H1 (cell line): Measurements from ENCODE around the gene EFR3B. TPM values are rescaled to one million over a fixed set of nuclear protein-coding genes. Genes with fewer than 3 reads are reported as not detected.

ENCODE experiments used
- CTCF ChIA-PET: fragments of 300-600 bp; sonication (Branson Sonifier 250); formaldehyde crosslinking; loops from one replicate; lab custom pipeline; 2021; ENCODE audit not compliant: partially characterized antibody; lab: Charles Lee
- POLR2A ChIA-PET: fragments of 300-600 bp; sonication (Branson Sonifier 250); formaldehyde crosslinking; loops from one replicate; lab custom pipeline; 2021; ENCODE audit warnings: inconsistent platforms; ENCODE audit not compliant: partially characterized antibody; lab: Charles Lee
- DNase-seq, 2 experiments: peaks; one replicate each; pipeline versions ENCODE4 v3.0.0 to v3.0.0-alpha.2; 2010 to 2022; ENCODE audit warnings: low spot score in 2 of 2, low read depth in 1 of 2, mixed read lengths in 1 of 2
- FAIRE-seq: peaks from 2 replicates; lab custom pipeline; 2011; peaks lifted over from hg19 to GRCh38; lab: Jason Lieb, UNC
- H2AFZ ChIP-seq: 2 replicates; pipeline ENCODE4 v1.8.1; 2012; ENCODE audit warnings: low read length, inconsistent platforms
- H2AK5ac ChIP-seq: 2 replicates; pipeline ENCODE4 v1.6.1; 2013; ENCODE audit warnings: low read depth, low read length
- H2BK120ac ChIP-seq: replicated peaks from 2 replicates; pipeline ENCODE3; 2013; ENCODE audit warnings: low read depth, low read length, inconsistent platforms
- H2BK12ac ChIP-seq: 2 replicates; pipeline ENCODE4 v1.6.1; 2013; ENCODE audit warnings: low read depth, low read length
- H2BK15ac ChIP-seq: 2 replicates; pipeline ENCODE4 v1.6.1; 2013; ENCODE audit warnings: low read length
- H2BK20ac ChIP-seq: 2 replicates; pipeline ENCODE4 v1.6.1; 2013; ENCODE audit warnings: low read length
- H2BK5ac ChIP-seq: 2 replicates; pipeline ENCODE4 v1.6.1; 2013; ENCODE audit warnings: low read depth, low read length
- H3K14ac ChIP-seq: 2 replicates; pipeline ENCODE4 v1.6.1; 2013; ENCODE audit warnings: inconsistent platforms; ENCODE audit not compliant: insufficient read length
- H3K18ac ChIP-seq: 2 replicates; pipeline ENCODE4 v1.6.1; 2013; ENCODE audit warnings: low read length; ENCODE audit errors: extremely low read depth
- H3K23ac ChIP-seq: 2 replicates; pipeline ENCODE4 v1.6.1; 2013; ENCODE audit warnings: inconsistent platforms; ENCODE audit not compliant: insufficient read length
- H3K23me2 ChIP-seq: 2 replicates; pipeline ENCODE4 v1.6.1; 2013; ENCODE audit warnings: low read depth, low read length
- H3K27ac ChIP-seq: 2 replicates; pipeline ENCODE4 v1.6.1; 2011; ENCODE audit warnings: low read depth, low read length, inconsistent platforms
- H3K27me3 ChIP-seq, 4 experiments: replicated peaks in 1 of 4; 1 replicate in 1 of 4; 2 replicates in 3 of 4; pipeline versions ENCODE4 v1.6.1 to v1.8.1; 2011 to 2013; ENCODE audit warnings: low read length in 3 of 4, mild to moderate bottlenecking in 3 of 4, inconsistent platforms in 2 of 4, mixed read lengths in 2 of 4, moderate library complexity in 1 of 4; ENCODE audit not compliant: control insufficient read depth in 3 of 4, insufficient read depth in 3 of 4; ENCODE audit errors: extremely low read depth in 1 of 4
- H3K36me3 ChIP-seq, 4 experiments: 2 replicates each; pipeline versions ENCODE4 v1.6.1 to v1.8.1; 2011 to 2013; ENCODE audit warnings: mild to moderate bottlenecking in 4 of 4, low read length in 3 of 4, moderate library complexity in 2 of 4, control low read depth in 1 of 4, inconsistent platforms in 1 of 4; ENCODE audit not compliant: insufficient read depth in 4 of 4, control insufficient read depth in 2 of 4
- H3K4ac ChIP-seq: replicated peaks from 2 replicates; pipeline ENCODE3; 2013; ENCODE audit warnings: low read length, low read depth, mixed read lengths, inconsistent platforms; ENCODE audit not compliant: insufficient read length
- H3K4me1 ChIP-seq, 4 experiments: replicated peaks in 1 of 4; 1 replicate in 1 of 4; 2 replicates in 3 of 4; pipeline versions ENCODE4 v1.6.1 to v1.8.1; 2011 to 2013; ENCODE audit warnings: low read length in 3 of 4, inconsistent platforms in 2 of 4, mixed read lengths in 1 of 4; ENCODE audit not compliant: insufficient read depth in 4 of 4, control insufficient read depth in 3 of 4
- H3K4me2 ChIP-seq, 2 experiments: 2 replicates each; pipeline versions ENCODE4 v1.6.1 to v1.8.1; 2011 to 2013; ENCODE audit warnings: low read depth in 2 of 2, low read length in 2 of 2, control low read depth in 1 of 2, inconsistent platforms in 1 of 2, mild to moderate bottlenecking in 1 of 2; ENCODE audit not compliant: insufficient read depth in 1 of 2
- H3K4me3 ChIP-seq, 4 experiments: fragments of 200-600, 300-600 bp in 1 of 4; sonication (generic), shearing (Covaris generic), sonication (Bioruptor Twin) in 1 of 4; 2 replicates each; pipeline versions ENCODE4 v1.5.1 to v1.8.1; 2011 to 2016; ENCODE audit warnings: low read length in 4 of 4, low read depth in 3 of 4, control low read depth in 2 of 4, inconsistent platforms in 2 of 4, mild to moderate bottlenecking in 2 of 4, mixed read lengths in 1 of 4, moderate library complexity in 1 of 4; ENCODE audit not compliant: insufficient read depth in 2 of 4; ENCODE audit errors: extremely low read depth in 1 of 4
- H3K56ac ChIP-seq: replicated peaks from 2 replicates; pipeline ENCODE3; 2013; ENCODE audit warnings: low read depth, mild to moderate bottlenecking, mixed read lengths, low read length, inconsistent platforms; ENCODE audit not compliant: insufficient read length
- H3K79me1 ChIP-seq: 2 replicates; pipeline ENCODE4 v1.6.1; 2013; ENCODE audit warnings: low read depth, low read length, control low read depth
- H3K79me2 ChIP-seq, 2 experiments: 2 replicates each; pipeline versions ENCODE4 v1.6.1 to v1.8.1; 2012 to 2013; ENCODE audit warnings: low read length in 2 of 2, mild to moderate bottlenecking in 2 of 2, inconsistent platforms in 1 of 2; ENCODE audit not compliant: insufficient read depth in 2 of 2, control insufficient read depth in 1 of 2
- H3K9ac ChIP-seq, 4 experiments: replicated peaks in 1 of 4; 1 replicate in 1 of 4; 2 replicates in 3 of 4; pipeline versions ENCODE4 v1.6.1 to v1.8.1; 2011 to 2013; ENCODE audit warnings: low read depth in 3 of 4, low read length in 3 of 4, control low read depth in 2 of 4, mild to moderate bottlenecking in 2 of 4, moderate library complexity in 2 of 4, inconsistent platforms in 1 of 4; ENCODE audit errors: extremely low read depth in 1 of 4
- H3K9me3 ChIP-seq, 2 experiments: 2 replicates each; pipeline versions ENCODE4 v1.6.1 to v1.8.1; 2012 to 2013; ENCODE audit warnings: mild to moderate bottlenecking in 2 of 2, moderate library complexity in 2 of 2, control low read depth in 1 of 2, inconsistent platforms in 1 of 2, low read depth in 1 of 2, low read length in 1 of 2, mixed read lengths in 1 of 2; ENCODE audit not compliant: insufficient read depth in 2 of 2
- H4K20me1 ChIP-seq, 2 experiments: replicated peaks in 1 of 2; 2 replicates each; pipeline versions ENCODE3 to v1.8.1; 2011 to 2013; ENCODE audit warnings: inconsistent platforms in 2 of 2, low read length in 2 of 2, mild to moderate bottlenecking in 1 of 2; ENCODE audit not compliant: insufficient read depth in 2 of 2, control insufficient read depth in 1 of 2
- H4K5ac ChIP-seq: 2 replicates; pipeline ENCODE4 v1.6.1; 2013; ENCODE audit warnings: low read length, low read depth, mixed read lengths, inconsistent platforms; ENCODE audit not compliant: insufficient read length
- H4K8ac ChIP-seq: 2 replicates; pipeline ENCODE4 v1.8.0; 2013; ENCODE audit warnings: mild to moderate bottlenecking, moderate library complexity, low read length, inconsistent platforms; ENCODE audit not compliant: insufficient read depth; ENCODE audit errors: extremely low read depth
- H4K91ac ChIP-seq: replicated peaks from 2 replicates; pipeline ENCODE3; 2013; ENCODE audit warnings: low read length, mixed read lengths, inconsistent platforms; ENCODE audit not compliant: insufficient read length
- ATF2 ChIP-seq: IDR thresholded peaks from 2 replicates; pipeline ENCODE4 v1.6.1; 2012; ENCODE audit warnings: low read length, inconsistent platforms
- POLR2AphosphoS5 ChIP-seq: IDR thresholded peaks from 2 replicates; pipeline ENCODE4 v1.6.1; 2011; ENCODE audit warnings: low read depth, low read length
- WGBS, 2 experiments: shearing (Covaris generic) in 1 of 2; methylation state at CpG; one replicate each; pipeline versions ENCODE4 v1.1.6 to v1.1.7; 2013 to 2015; ENCODE audit warnings: low lambda C conversion rate in 2 of 2, mixed read lengths in 2 of 2, inconsistent platforms in 1 of 2, low coverage in 1 of 2, missing lambda C conversion rate in 1 of 2; ENCODE audit not compliant: insufficient replicate concordance in 2 of 2, insufficient coverage in 1 of 2, insufficient read length in 1 of 2; ENCODE audit errors: extremely low coverage in 1 of 2, missing lambda C conversion rate in 1 of 2; 5-methylcytosine and 5-hydroxymethylcytosine counted together
- polyA plus RNA-seq, 7 experiments: library from polyadenylated mRNA; depleted of rRNA in 3 of 7; stranded (reverse) in 5 of 7; unstranded in 2 of 7; fragments of >200 nt in 5 of 7; fragments of 200-250 nt in 2 of 7; gene quantifications; 1 replicate in 5 of 7; 2 replicates in 1 of 7; 4 replicates in 1 of 7; pipeline versions ENCODE4 v1.2.1 to v1.2.3, GENCODE V29; 2011 to 2013; ENCODE audit warnings: missing spikeins in 2 of 7, mixed read lengths in 2 of 7
- total RNA-seq: library from RNA; stranded (reverse); fragmentation: NEBNext Ultra II Directional; extraction: Animal tissue kit (Norgen Biotek cat#: 25700); gene quantifications from 2 replicates; pipeline ENCODE4 v1.2.1, GENCODE V29; 2021

EFR3B gene
- total and polyA plus RNA-seq, 2 of the 8 experiments (the other 6 are each of a cell fraction or from before 2014, with no cell fraction given): 3.4 to 9.6 TPM

- H3K4ac ChIP-seq: no peak overlapping the region
- H2BK15ac ChIP-seq: no peak overlapping the region
- no peak overlapping the region for H3K9ac ChIP-seq
- no peak overlapping the region for H2BK120ac ChIP-seq
- no peak overlapping the region for H3K4me2 ChIP-seq
- no peak overlapping the region for H3K14ac ChIP-seq
- CTCF ChIA-PET: interaction anchor here (0.9 to 2.1 kb wide), 3 partner anchors 9 to 36 kb away, joined by 3 to 8 read pairs (median 6); no protein-coding TSS in a partner anchor
- H3K27ac ChIP-seq: no peak overlapping the region
- H3K36me3 ChIP-seq: no peaks in the 10 kb centered on the region
- H2BK5ac ChIP-seq: no peak overlapping the region
- no peaks in the 10 kb centered on the region for H3K27me3 ChIP-seq
- no peak for FAIRE-seq
- 89% methylated on average over 4 of the region's 4 CpGs; no CpG with 5 or more reads in 1 of the 2 experiments for WGBS, 2 experiments
- no peak overlapping the region for H3K18ac ChIP-seq
- no peaks in the 10 kb centered on the region for H4K20me1 ChIP-seq
- POLR2A ChIA-PET: no interaction called here
- no peak overlapping the region for H2AK5ac ChIP-seq
- H3K4me3 ChIP-seq: no peak overlapping the region
- no peaks in the 10 kb centered on the region; the same call in 1 of the 2 replicates for H3K23me2 ChIP-seq
- no peak overlapping the region for H4K8ac ChIP-seq
- no peaks in the 10 kb centered on the region for H3K79me2 ChIP-seq
- no peak for DNase-seq
- H3K56ac ChIP-seq: no peak overlapping the region
- no peaks in the 10 kb centered on the region for H3K79me1 ChIP-seq
- H3K9me3 ChIP-seq: no peaks in the 10 kb centered on the region
- H3K23ac ChIP-seq: no peak overlapping the region
- H2AFZ ChIP-seq: no peak overlapping the region; the same call in 1 of the 2 replicates
- H2BK20ac ChIP-seq: no peak overlapping the region
- H4K5ac ChIP-seq: no peak overlapping the region
- no peaks in the 10 kb centered on the region for H3K4me1 ChIP-seq
- H4K91ac ChIP-seq: no peak overlapping the region
- H2BK12ac ChIP-seq: no peak overlapping the region
- no peak for TF ChIP-seq ATF2
- no peak for TF ChIP-seq POLR2AphosphoS5
Measured at GRCh38 chr2:25188405-25188804, 146.5 kb downstream of the EFR3B start.
